ENCODE measurements around the gene ITPK1. TPM values are rescaled to one million over a fixed set of nuclear protein-coding genes. Genes with fewer than 3 reads are reported as not detected.

Gene ITPK1
- total RNA-seq, 2 experiments from 2014 or later: 78.5 to 83.5 TPM

DNA sequence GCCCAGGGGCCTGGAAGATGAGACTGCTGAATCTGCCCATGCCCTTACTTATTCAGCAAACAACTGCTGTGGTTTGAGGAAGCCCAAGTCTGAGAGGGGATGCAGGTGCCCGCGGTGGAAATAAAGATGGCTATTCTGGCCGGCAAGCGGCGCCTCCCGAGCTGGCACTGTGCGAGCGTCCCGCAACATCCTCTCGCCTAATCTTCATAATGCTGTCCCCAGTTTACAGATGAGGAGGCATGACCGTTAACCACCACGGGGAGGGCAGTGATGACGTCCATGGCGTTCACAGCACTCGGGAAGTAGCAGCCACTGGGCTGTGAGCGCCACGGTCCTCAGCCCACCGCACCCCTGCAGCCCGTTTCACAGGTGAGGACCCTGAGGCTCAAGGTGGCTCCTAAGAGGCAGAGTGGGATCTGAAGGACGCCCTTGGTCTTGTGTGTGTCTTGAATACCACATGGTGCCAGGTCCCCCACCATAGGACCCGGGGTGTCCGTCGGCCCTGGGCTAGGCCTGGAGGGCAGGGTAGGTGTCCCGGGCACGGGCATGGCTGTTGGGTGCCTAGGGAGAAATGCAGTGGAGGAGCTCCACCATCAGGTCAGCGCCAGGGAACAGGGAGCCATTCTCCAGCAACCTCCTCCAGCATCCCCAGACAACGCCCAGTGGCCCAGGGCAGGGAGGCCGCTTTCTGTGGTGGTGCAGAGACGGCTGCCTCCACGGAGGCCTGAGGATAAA lies 172.6 kb downstream of the ITPK1 start:
- intact Hi-C loops (cut with micrococcal nuclease): no loop called here
- Mint-ChIP-seq H3K9me3 (no peaks in the 10 kb centered on the region), H3K36me3 (ENCODE audit: low read depth) (peaks cover 3% of the 10 kb centered on the region), H3K27me3 (no peaks in the 10 kb centered on the region), H3K27ac (no peak overlapping the region), H3K4me3 (no peak overlapping the region), H3K4me1 (ENCODE audit: low read depth) (no peaks in the 10 kb centered on the region)
- TF ChIP-seq, protein P1, sequence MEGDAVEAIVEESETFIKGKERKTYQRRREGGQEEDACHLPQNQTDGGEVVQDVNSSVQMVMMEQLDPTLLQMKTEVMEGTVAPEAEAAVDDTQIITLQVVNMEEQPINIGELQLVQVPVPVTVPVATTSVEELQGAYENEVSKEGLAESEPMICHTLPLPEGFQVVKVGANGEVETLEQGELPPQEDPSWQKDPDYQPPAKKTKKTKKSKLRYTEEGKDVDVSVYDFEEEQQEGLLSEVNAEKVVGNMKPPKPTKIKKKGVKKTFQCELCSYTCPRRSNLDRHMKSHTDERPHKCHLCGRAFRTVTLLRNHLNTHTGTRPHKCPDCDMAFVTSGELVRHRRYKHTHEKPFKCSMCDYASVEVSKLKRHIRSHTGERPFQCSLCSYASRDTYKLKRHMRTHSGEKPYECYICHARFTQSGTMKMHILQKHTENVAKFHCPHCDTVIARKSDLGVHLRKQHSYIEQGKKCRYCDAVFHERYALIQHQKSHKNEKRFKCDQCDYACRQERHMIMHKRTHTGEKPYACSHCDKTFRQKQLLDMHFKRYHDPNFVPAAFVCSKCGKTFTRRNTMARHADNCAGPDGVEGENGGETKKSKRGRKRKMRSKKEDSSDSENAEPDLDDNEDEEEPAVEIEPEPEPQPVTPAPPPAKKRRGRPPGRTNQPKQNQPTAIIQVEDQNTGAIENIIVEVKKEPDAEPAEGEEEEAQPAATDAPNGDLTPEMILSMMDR (IDR thresholded peaks at IDR 0.05): no peak
- ChIA-PET POLR2A (no interaction called here), CTCF (interaction anchor here (1.4 kb wide), 1 partner anchor 44 kb away, joined by 3 read pairs; no protein-coding TSS in a partner anchor)
- no peak for DNase-seq
- no peak for ATAC-seq

DNA sequence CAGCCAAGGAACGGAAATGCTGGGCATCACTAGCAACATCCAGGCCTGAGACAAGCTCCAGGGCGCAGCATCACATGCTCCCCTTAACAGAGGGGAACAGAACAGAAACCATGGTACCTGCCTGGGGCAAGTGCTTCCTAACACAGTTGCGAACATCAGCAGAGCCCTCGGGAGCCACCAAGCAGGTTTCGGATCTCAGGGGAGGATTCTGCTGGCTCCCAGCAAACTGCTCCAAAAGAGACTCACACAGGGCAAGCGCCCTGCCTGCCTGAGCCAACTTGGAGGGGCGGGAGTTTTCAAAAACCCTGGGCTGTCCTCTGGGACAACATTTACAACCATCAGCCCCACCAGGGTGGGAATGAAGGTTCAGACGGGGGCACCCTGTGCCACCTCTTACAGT lies 173.1 kb downstream of the ITPK1 start:
- no peaks in the 10 kb centered on the region for H3K27me3 Mint-ChIP-seq

DNA sequence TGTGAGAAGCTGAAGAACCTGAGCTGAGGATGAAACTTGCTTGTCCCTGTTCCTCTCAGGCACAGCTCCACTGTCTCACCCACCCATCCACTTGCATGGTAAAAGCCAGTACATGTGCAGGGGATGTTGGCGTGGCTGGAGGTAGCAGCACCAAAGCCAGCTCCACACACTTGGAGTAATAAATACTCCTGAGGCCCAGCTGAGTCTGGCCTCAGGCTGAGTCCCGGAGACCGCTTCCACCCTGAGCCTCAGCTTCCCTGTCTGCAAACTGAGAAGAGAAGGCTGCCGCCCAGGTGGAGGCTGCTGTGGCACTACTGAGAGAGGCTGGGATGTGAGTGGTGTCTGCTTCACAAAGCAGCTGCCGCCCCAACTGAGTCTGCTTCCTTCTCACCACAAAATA lies 173.6 kb downstream of the ITPK1 start:
- DNase-seq: no peak
- intact Hi-C loops (cut with micrococcal nuclease): no loop called here
- Mint-ChIP-seq H3K27me3 (no peaks in the 10 kb centered on the region), H3K4me3 (no peak overlapping the region), H3K27ac (no peak overlapping the region), H3K36me3 (ENCODE audit: low read depth) (peaks cover 3% of the 10 kb centered on the region), H3K4me1 (ENCODE audit: low read depth) (no peaks in the 10 kb centered on the region), H3K9me3 (no peaks in the 10 kb centered on the region)
- ATAC-seq: no peak
- ChIA-PET POLR2A (no interaction called here), CTCF (interaction anchor here (1.2 to 1.4 kb wide), 2 partner anchors 10 to 43 kb away, joined by 3 read pairs; no protein-coding TSS in a partner anchor)
- TF ChIP-seq, protein P1 (IDR thresholded peaks at IDR 0.05): no peak

More for the DNA sequence above, 173.1 kb downstream of the ITPK1 start:
- Mint-ChIP-seq H3K36me3 (ENCODE audit: low read depth) (peaks cover 3% of the 10 kb centered on the region), H3K4me1 (ENCODE audit: low read depth) (no peaks in the 10 kb centered on the region), H3K4me3 (no peak overlapping the region), H3K27ac (no peak overlapping the region), H3K9me3 (no peaks in the 10 kb centered on the region)
- ATAC-seq: no peak
- CTCF ChIA-PET: interaction anchor here (1.2 to 1.4 kb wide), 2 partner anchors 10 to 43 kb away, joined by 3 read pairs; no protein-coding TSS in a partner anchor
- intact Hi-C loops (cut with micrococcal nuclease): no loop called here
- POLR2A ChIA-PET: no interaction called here
- TF ChIP-seq, protein P1 (IDR thresholded peaks at IDR 0.05): no peak
- DNase-seq: no peak

DNA sequence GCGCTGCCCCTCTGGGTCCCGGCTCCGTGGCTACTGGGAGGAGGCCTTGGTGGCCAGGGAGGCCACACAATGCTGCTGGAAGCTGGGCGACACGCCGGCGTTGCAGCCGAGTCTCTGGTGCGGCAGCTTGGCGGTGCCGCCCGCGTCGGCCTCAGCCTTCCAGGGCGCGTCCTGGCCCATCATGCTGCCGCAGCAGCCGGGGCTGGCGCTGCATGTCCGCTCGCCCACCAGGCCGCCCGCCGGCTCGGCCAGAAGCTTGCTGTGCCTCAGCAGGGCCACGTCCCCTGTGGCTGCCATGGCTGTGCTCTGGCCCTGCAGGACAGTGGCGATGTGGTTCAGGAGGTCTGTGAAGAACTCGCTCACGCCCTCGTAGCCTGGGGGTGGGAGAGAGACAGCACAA lies 174.2 kb downstream of the ITPK1 start:
- no peak for DNase-seq
- Mint-ChIP-seq H3K4me1 (ENCODE audit: low read depth) (no peaks in the 10 kb centered on the region), H3K27ac (no peak overlapping the region), H3K27me3 (no peaks in the 10 kb centered on the region), H3K36me3 (ENCODE audit: low read depth) (peaks cover 4% of the 10 kb centered on the region), H3K9me3 (no peaks in the 10 kb centered on the region), H3K4me3 (no peak overlapping the region)
- ATAC-seq: no peak
- intact Hi-C loops (cut with micrococcal nuclease): no loop called here
- POLR2A ChIA-PET: no interaction called here
- CTCF ChIA-PET: interaction anchor here (1.2 to 1.4 kb wide), 2 partner anchors 9 to 42 kb away, joined by 3 read pairs; no protein-coding TSS in a partner anchor
- TF ChIP-seq, protein P1 (IDR thresholded peaks at IDR 0.05): no peak

DNA sequence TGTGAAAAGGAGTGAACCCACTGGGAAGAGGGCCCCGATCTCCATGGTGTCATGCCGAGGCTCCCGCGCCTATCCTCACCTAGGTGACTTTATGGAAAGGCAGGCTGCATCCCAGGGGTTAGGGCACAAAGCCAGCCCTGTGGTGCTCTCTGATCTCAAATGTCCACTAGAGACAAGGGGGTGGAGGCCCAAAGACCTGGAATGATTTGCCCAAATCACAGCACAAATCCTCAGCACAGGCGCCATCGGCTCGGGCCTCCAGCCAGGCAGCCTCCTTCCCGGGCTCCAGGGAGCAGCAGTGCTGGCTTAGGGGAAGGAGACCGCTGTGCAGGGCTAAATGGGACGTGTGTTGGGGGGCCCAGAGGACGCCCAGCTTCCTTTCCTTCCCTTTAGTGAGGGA lies 175.2 kb downstream of the ITPK1 start:
- Mint-ChIP-seq H3K4me1 (ENCODE audit: low read depth) (no peaks in the 10 kb centered on the region), H3K9me3 (no peaks in the 10 kb centered on the region), H3K27me3 (no peaks in the 10 kb centered on the region), H3K4me3 (no peak overlapping the region), H3K36me3 (ENCODE audit: low read depth) (peaks cover 3% of the 10 kb centered on the region), H3K27ac (no peak overlapping the region)
- intact Hi-C loops (cut with micrococcal nuclease): no loop called here
- ChIA-PET CTCF (no interaction called here), POLR2A (no interaction called here)
- TF ChIP-seq, protein P1 (IDR thresholded peaks at IDR 0.05): no peak
- ATAC-seq (no peak), DNase-seq (no peak)
